EH (cell line): ENCODE data around the gene ERVK3-1.
"Not testable (repeated sequence)": the region's sequence is repeated elsewhere in the genome, so short reads cannot be mapped to it uniquely, and the experiment has no call there.

Experiments
- DNase-seq: peaks from one replicate; pipeline ENCODE4 v3.0.0-alpha.2; 2015; ENCODE audit warnings: low read depth

ERVK3-1 gene, protein sequence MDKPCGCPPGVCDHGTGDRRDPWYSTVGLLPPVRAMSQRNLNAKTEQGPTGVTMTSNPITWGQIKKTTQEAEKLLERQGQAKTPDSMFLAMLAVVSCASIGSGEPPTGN

DNA sequence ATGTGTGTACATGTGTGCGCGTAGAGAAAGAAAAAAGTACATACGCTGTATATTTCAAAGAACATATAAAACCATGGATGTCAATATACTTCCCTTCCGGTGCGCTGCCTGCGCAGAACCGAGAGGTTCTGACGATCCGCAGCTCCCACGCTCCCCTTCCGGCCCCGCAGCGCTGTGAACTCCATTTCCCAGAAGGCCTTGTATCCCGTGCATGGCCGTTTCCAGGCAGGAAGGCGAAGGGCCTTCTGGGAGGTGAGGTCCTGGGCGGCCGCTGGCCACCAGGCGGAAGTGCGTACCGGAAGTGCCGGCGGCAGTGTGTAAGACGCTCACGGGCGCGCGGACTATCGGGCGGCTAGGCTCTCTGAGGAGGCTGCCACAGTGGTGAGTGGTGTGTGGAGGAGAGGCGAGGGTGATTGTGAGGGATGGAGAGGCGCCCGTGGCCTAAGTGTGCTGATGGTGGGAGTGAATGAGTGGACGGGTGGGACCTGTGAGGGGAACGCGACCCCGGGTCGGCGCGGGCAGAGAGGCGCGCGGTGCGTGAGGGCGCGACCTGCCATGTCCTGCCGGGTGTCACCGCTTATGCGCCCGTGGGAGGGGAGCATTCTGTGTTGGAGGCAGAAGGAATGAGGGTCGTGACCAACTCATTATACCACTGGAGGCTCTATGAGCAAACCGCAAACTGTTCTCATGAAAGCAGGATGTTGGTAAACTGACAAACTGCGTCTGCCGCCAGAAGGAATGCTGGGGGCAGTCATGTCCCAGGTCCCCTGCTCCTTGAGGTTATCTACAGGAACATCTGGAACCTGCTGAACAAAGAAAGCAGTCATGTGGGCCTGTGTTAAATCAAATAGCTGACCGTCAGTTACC lies at the start of gene ERVK3-1:
Gene ERVK3-1 (plus strand): TSS at position 313 of the 867 bp plus-strand sequence. CDS start 6,792 bp downstream, outside the sequence.
- DNase-seq = peak; percentile 98

DNA sequence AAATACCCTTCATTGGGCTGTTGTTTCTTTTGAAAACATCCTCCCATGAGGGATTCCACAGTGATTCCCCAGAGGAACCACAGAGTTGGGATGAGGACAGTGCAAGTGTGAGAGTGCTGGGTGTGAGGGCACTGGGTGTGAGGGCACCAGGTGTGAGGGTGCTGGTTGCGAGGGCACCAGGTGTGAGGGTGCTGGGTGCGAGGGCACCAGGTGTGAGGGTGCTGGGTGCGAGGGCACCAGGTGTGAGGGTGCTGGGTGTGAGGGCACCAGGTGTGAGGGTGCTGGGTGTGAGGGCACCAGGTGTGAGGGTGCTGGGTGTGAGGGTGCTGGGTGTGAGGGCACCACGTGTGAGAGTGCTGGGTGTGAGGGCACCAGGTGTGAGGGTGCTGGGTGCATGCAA lies 46.9 kb upstream of the ERVK3-1 start:
- DNase-seq = not testable (repeated sequence)

DNA sequence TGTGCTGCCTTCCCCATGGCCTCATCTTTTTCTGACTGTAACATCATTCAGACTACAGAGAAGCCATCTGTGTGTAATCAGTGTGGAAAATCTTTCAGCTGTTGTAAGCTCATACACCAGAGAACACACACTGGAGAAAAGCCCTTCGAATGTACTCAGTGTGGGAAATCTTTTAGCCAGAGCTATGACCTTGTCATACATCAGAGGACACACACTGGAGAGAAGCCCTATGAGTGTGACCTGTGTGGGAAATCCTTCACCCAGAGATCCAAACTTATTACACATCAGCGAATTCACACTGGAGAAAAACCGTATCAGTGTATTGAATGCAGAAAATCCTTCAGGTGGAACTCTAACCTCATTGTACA lies 43.6 kb upstream of the ERVK3-1 start:
- DNase-seq = peak; percentile 4

DNA sequence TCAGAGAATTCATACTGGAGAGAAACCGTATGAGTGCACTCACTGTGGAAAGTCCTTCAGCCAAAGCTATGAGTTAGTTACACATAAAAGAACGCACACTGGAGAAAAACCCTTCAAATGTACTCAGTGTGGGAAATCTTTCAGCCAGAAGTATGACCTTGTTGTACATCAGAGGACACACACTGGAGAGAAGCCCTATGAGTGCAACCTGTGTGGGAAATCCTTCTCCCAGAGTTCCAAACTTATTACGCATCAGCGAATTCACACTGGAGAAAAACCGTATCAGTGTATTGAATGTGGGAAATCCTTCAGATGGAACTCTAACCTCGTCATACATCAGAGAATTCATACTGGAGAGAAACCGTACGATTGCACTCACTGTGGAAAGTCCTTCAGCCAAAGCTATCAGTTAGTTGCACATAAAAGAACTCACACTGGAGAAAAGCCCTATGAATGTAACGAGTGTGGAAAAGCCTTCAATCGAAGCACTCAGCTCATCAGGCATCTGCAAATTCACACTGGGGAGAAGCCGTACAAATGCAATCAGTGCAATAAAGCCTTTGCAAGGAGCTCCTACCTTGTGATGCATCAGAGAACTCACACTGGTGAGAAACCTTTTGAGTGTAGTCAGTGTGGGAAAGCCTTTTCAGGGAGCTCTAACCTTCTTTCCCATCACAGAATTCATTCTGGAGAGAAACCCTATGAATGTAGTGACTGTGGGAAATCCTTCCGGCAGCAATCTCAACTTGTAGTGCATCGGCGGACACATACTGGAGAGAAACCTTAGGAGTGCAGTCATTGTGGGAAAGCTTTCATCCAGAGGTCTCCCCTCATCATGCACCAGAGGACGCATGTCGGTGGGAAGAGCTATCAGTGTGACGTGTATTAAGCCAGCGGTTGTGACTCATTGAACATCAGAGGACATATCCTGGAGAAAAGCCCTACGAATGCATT lies 42.9 kb upstream of the ERVK3-1 start:
- peak; percentile 10 for DNase-seq

DNA sequence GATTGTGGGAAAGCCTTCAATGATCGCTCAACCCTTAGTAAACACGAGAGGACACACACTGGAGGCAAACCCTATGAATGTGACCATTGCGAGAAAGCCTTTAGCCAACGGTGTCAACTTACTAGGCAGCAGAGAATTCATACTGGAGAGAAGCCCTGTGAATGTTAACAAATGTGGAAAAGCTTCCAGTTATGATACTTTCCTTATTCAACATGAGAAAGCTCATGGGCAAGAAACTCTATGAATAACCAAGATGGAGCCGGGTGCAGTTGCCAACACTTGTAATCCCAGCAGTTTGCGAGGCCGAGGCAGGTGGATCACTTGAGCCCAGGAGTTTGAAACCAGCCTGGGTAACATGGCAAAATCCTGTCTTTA lies 42.3 kb upstream of the ERVK3-1 start:
- DNase-seq = no peak

DNA sequence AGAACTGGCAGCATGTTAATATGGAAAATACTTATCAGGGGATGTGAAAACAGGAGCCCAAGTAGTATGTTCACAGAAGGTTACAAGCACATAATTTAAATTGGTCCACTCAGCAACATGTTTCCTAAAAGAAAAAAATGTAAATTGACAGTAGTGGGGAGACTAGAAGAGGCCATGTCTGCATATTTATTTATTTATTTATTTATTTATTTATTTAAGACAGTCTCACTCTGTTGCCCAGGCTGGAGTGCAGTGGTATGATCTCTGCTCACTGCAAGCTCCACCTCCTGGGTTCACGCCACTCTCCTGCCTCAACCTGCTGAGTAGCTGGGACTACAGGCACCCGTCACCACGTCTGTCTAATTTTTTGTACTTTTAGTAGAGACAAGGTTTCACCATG lies 40.1 kb upstream of the ERVK3-1 start:
- no peak for DNase-seq

DNA sequence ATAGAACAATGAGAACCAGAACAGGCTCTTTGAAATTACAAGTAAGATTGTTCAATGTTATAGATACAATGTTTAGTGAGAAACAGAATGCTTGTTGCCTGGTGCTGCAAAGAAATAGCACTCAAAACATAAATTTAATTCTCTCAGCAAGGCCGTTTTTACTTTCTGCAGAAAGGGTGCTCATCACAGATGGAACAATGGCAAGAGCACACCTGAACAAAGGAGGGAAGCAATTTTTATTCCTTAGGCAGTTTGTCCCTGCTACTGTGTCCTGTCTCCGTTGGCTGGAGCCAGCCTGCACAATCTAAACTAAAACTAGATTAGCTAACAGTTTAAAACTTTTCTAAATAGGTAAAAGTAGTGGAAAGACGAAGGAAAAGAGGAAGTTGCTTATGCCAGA lies 36.8 kb upstream of the ERVK3-1 start:
- no peak for DNase-seq

DNA sequence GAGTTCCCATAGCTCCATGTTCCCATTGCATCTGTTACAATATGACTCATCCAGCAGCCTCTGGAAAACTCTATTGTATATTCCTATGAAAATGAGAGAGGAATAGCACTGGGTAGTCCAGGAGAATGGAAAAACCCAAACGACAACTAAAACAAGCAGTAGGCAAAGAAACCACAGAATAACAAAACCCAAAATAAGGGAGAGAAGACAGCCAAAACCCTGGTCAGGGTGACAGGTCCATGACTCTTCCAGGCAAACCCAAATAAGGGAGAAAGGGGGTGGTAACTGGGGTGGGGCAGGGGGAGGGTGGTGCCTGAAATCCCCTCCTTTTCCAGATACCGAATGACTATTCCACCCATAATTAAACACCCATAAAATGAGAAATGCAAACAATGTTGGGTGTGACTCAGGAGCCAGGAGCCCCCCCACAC lies 30.4 kb upstream of the ERVK3-1 start:
- DNase-seq = peak; percentile 19

DNA sequence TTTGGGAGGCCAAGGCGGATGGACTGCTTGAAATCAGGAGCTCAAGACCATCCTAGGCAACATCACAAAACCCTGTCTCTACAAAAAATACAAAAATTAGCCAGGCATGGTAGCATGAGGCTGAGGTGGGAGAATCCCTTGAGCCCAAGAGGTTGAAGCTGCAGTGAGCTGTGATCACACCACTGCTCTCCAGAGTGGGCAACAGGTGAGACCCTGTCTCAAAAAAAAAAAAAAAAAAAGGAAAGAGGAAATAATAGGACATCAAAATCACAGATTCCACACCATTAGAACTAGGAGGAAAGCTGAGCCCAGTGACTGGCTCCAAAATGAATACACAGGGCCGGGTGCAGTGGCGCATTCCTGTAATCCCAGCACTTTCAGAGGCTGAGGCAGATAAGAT lies 29.6 kb upstream of the ERVK3-1 start:
- DNase-seq = no peak

DNA sequence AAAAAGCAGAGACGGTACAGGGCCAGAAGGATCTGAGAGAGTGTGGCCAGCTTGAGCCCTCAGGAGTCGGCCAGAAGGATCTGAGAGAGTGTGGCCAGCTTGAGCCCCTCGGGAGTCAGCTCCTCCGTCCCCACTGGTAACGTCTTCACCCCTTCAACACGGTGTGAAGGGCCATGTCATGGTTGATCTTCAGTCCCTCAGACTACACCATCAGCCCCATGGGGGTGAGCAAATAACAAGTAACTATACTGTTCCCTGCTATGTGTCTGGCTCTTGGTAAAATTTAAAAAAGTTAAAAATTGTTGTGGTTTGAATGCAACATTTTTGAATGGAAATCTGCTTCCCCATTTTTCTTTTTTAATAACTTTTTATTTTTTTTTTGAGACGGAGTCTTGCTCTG lies 28.0 kb upstream of the ERVK3-1 start:
- DNase-seq = no peak

DNA sequence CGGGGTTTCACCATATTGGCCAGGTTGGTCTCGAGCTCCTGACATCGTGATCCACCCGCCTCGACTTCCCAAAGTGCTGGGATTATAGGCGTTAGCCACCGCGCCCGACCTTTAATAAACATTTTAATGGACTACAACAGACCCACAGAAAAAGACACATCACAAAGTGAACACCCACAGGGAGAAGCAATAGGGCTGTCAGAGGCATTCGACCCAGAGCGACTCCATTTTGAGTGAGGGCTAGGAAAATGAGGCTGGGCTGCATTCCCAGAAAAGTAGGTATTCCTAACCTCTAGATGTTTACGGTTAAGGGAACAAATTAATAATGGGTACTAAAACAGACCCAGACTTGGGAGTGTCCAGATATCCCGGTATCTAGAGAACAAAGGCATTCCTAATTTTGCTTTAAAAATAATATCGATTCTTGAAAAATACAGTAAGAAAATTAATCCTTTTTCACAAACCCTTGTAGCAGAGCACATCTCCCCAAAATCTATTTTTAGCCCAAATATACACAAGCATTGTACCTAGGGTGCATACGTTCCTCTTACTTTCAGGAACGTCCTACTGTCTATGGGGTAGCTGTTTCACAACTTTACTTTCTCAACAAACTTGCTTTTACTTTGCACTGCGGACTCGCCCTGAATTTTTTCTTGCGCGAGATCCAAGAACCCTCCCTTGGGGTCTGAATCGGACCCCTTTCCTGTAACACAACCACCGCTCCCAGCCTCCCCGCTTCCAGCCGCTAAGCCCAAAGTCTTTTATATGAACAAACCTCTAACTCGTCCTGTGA lies 27.2 kb upstream of the ERVK3-1 start:
- no peak for DNase-seq

DNA sequence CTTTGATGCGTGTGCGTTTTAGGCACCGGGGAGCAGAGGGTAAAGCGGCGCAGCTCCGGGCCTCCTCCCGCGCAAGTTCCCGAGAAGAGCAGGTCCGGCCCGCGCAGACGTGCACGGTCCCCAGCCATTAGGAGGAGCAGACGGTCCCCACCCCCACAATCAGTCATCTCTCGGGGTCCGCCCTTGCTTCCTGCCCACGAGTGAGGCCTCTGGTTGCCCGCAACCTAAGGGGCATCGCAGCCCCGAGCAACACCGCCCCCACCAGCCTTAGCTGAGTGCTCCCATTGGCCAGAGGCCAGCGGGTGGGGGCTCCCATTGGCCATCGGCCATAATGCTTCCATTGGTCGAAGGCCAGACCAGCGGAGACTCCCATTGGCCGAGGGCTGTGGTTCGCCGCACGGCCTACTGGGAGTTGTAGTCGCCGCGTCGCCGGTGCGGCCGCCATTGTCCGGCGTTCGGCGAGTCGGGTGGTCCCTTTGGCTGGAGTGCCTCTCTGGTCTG lies 26.6 kb upstream of the ERVK3-1 start, which contains the start of gene ZNF8:
Gene ZNF8 (plus strand): TSS at position 415 of the 501 bp plus-strand sequence. CDS start 127 bp downstream, outside the sequence.
- peak; percentile 98 for DNase-seq

DNA sequence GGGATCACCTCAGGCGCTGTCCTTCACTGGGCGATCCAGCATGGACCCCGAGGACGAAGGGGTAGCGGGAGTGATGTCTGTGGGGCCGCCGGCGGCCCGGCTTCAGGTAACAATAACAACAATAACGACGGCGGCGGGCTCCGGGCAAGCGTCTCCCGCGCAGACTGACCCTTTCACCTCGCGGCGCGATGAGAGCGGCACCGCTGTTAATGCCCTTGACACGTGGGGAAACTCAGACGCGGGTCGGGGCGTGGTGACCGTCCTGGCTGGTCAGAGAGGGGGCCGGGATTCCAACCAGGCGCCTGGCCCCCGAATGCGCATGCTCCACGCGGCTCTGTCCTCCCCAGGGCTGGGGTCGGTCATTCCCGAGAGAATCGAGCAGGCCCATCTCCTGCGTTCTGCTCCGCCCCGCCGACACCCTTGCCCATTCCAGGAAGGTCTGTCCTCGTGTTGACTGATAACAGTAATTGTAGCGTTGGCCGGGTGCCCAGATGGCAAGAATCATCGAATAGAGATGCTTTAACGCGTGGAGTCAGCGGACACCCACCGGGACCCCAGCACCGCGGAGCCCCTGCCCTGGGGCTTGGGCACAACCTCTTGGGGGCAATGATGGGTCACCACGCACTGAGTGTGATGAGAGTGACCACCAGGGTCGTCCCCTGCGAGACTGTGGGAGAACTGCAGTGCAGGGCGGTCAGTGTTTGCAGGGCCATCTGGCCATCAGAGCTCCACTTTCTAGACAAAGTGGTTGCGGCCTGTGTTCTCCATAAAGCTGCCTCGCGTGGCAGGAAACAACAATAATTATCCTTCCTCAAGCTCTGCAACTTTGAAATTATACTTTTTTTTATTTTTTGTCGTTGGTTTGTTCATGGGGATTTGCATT lies 25.9 kb upstream of the ERVK3-1 start:
- DNase-seq = peak; percentile 65

DNA sequence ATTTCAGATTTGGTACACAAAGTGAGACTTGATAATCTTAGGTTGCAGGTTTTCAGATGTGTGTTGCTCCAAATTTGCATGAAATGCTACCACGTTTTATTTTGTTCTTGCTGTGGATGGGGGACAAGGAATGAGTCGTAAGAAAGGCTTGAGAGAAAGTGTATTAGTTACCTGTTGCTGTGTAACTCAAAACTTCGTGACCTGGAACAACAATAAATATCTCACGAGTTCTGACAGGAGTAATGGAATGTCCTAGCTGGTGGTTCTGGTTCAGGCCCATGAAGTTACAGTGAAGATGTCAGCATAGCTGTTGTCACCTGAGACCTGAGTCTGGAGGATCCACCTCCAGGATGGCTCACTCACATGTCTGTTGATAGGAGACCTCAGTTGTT lies 25.3 kb upstream of the ERVK3-1 start:
- no peak for DNase-seq

DNA sequence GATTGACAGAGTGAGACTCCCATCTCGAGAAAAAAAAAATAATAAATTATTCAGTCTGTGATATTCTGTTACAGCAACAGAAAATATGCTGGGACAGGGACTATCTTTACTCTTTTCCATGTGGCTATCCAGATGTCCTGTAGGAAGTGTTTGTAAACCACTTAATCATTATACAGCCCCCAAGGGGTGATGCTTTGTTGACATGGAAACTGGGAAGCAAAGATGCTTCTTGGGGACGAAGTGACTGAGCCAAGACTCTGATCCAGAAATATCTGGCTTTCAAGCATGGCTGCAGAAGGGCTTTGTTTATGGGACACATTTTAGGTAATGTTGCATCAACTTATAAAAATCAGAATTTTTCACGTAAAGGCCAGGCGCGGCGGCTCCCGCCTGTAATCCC lies 21.0 kb upstream of the ERVK3-1 start:
- DNase-seq = no peak

DNA sequence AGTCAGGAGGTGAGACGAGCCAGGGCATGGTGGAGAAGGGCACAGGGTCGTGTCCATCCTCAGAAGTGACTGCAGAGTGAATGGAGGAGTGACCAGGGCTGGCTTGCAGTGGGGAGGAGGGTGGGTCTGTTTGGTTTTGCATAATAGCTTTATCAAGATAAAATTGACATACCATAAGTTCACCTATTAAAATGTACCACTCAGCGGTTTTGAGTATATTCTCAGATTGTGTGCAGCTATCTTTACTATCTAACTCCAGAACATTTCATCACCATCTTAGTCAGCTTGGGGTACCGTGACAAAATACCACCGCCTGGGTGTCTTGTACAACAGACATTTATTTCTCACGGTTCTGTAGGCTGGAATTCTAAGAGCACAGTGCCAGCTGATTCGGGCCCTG lies 13.2 kb upstream of the ERVK3-1 start:
- no peak for DNase-seq

DNA sequence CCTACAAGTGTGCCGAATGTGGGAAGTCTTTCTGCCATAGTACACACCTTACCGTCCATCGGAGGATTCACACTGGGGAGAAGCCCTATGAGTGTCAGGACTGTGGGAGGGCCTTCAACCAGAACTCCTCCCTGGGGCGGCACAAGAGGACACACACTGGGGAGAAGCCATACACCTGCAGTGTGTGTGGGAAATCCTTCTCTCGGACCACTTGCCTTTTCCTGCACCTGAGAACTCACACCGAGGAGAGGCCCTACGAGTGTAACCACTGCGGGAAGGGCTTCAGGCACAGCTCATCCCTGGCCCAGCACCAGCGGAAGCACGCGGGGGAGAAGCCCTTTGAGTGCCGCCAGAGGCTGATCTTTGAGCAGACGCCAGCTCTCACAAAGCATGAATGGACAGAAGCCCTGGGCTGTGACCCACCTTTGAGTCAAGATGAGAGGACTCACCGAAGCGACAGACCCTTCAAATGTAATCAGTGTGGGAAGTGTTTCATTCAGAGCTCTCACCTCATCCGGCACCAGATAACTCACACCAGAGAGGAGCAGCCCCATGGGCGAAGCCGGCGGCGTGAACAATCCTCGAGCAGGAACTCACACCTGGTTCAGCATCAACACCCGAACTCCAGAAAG lies 10.3 kb upstream of the ERVK3-1 start:
- DNase-seq = no peak

DNA sequence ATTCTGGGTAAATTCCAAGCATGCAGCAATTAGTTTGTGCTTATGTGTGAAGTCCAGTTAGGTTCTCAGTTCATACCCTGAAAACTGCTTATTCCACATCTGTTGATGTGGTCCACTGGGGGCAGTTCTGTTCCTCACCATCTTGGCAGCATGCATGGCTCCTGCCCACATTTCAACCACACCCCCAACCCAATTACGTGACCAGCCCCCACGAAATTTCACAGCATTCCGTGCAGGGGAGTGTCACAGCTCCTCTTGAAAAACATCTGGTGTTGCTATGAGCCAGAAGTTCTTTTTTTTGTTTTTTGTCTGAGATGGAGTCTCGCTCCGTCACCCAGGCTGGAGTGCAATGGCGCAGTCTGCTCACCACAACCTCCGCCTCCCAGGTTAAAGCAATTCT lies 9.1 kb upstream of the ERVK3-1 start:
- no peak for DNase-seq

DNA sequence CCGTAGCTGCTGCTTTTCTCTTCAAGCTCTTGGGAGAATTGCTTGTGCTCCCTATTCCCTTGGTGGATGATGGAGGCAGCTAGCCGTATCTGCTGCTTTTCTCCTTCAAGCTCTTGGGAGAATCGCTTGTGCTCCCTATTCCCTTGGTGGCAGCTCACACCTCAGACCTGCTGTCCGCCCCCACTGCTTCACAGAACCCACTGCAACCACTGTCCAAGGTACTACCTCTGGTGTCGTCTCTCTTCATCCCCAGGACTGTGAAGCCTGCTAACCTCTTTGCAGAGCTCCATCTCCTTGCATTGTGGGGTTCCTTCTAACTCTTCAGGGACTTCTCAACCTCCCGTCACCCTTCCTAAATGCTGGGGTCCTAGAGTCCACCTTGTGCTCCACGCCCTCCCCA lies 4.6 kb upstream of the ERVK3-1 start:
- DNase-seq = no peak

DNA sequence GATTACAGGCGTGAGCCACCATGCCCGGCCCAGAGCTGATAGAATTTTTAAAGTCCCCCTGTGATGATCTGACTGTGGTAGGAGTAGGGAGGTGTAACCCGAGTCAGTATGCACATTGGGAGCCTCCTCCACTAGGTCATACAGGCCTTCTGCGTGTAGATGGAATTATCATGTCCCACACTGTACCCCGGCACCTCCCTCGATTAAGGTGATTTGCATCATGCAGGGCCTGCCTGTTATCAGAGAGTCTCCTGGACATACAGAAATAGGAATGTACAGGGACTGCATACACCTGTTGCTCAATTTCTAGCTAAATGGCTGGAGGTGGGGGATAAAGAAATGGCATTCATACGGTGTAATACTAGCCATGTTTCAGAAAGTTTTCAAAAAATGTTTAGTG lies 922 bp upstream of the ERVK3-1 start:
- no peak for DNase-seq
